ENCODE measurements around the gene TSC2.

DNA sequence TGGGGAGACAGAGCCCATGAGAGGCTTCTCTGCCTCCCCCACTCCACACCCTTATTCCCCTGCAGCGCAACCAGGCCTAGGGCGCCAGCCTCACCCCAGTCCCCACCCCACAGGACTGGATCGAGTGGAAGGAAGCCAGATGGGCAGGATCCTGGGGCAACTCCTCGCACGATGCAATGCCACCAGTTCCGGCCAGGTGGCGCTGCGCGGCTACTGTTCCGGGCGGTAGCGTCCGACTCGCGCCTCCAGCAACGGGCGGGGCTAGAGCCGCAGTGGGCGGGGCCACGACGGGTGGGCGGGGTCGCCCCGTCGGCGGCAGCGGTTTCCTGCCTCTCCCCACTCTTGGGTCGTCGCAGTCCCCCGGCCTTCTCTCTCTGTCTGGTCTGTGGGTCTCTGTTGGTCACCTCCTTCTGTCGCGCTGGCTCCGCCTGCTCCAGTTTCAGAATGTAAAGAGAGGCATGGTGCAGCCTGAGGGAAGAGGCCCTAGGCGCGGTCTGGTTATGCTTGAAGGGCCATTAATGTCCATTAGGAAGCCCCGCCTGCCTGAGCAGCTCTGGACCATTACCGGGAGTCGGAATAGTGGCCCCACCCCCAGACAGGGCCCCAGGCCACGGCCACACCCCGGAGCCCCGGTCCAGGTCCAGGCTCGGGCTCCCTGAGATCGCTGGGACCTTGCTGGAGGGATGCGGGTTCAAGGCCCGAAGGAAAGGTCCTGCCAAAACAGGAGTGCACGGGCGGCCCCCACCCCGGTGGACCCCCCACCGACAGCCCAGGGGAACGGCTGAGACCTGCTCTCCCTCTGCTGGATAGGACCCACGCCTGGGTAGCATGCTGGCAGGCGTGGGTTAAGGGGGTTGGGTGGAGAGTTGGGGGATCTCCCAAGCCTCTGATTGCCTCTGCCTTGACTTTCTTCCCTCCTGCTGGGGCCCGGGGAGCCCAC lies 24.4 kb upstream of the TSC2 start:
- TF ChIP-seq, protein P1, sequence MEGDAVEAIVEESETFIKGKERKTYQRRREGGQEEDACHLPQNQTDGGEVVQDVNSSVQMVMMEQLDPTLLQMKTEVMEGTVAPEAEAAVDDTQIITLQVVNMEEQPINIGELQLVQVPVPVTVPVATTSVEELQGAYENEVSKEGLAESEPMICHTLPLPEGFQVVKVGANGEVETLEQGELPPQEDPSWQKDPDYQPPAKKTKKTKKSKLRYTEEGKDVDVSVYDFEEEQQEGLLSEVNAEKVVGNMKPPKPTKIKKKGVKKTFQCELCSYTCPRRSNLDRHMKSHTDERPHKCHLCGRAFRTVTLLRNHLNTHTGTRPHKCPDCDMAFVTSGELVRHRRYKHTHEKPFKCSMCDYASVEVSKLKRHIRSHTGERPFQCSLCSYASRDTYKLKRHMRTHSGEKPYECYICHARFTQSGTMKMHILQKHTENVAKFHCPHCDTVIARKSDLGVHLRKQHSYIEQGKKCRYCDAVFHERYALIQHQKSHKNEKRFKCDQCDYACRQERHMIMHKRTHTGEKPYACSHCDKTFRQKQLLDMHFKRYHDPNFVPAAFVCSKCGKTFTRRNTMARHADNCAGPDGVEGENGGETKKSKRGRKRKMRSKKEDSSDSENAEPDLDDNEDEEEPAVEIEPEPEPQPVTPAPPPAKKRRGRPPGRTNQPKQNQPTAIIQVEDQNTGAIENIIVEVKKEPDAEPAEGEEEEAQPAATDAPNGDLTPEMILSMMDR (IDR thresholded peaks at IDR 0.05): peak; percentile 92 to 99
- TF ChIP-seq POLR2A (IDR thresholded peaks at IDR 0.05): no peak
- TF ChIP-seq EP300 (IDR thresholded peaks at IDR 0.05): no peak
- peak in 1 of 3 donors; percentile 41 for TF ChIP-seq POLR2AphosphoS5 (IDR thresholded peaks at IDR 0.05)
